MM.1S (cell line): ENCODE results near the gene LLGL1.

Experiments
- EZH2 ChIP-seq: fragments of 300-600 bp; sonication (generic); optimal IDR thresholded peaks from 2 replicates; pipeline ENCODE3; 2017; ENCODE audit warnings: low read depth, mild to moderate bottlenecking, antibody characterized with exemption, low read length, mixed read lengths
- EZH2phosphoT487 ChIP-seq: fragments of 300-600 bp; sonication (generic); IDR thresholded peaks from 2 replicates; pipeline ENCODE4 v1.6.1; 2018; ENCODE audit warnings: antibody characterized with exemption, low read length
- TF ChIP-seq, protein P1 (sequence below): fragments of 300-600 bp; sonication (generic); IDR thresholded peaks from 2 replicates; pipeline ENCODE4 v1.5.1; 2016; ENCODE audit warnings: antibody characterized with exemption, low read length, mixed read lengths

DNA sequence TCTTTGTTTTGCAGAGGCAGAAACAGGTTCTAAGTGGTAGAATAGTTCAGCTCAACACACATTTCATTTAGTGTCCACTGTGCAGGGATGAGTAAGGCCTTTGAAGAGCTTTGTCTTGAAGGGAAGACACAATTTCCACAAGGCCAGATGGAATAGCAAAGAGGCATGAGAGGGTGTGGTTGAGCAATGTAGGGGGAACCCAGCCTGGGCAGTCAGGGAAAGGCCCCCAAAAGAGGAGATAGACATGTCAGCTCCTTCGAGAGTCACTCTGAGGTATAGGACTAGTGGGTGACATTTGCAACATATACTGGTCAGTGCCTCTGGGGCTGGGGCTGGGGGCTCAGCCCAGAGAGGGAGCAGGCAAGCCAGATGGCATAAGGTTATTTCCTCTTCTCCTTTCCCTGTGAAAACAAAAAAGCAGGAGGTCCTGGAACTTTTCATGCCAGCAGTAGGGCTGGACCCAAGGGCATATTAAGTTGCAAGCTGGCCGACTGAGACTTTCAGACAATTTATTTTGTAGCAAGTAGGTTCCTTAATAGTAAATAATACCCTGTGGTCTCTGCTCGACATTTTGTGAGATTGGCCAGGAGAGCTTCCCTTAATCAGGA, 34.7 kb upstream of the LLGL1 start:
- TF ChIP-seq, protein P1, sequence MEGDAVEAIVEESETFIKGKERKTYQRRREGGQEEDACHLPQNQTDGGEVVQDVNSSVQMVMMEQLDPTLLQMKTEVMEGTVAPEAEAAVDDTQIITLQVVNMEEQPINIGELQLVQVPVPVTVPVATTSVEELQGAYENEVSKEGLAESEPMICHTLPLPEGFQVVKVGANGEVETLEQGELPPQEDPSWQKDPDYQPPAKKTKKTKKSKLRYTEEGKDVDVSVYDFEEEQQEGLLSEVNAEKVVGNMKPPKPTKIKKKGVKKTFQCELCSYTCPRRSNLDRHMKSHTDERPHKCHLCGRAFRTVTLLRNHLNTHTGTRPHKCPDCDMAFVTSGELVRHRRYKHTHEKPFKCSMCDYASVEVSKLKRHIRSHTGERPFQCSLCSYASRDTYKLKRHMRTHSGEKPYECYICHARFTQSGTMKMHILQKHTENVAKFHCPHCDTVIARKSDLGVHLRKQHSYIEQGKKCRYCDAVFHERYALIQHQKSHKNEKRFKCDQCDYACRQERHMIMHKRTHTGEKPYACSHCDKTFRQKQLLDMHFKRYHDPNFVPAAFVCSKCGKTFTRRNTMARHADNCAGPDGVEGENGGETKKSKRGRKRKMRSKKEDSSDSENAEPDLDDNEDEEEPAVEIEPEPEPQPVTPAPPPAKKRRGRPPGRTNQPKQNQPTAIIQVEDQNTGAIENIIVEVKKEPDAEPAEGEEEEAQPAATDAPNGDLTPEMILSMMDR, result no peak
- TF ChIP-seq EZH2phosphoT487 (no peak), EZH2 (no peak)
